Activated CD8-positive, alpha-beta memory T cell treated with anti-CD3 and anti-CD28 coated beads, Interleukin-2, amount 10 ng/mL, durations not matched to agents 7 days and 5 days (primary cell): Measurements from ENCODE around the gene SLC44A1. TPM values are rescaled to one million over a fixed set of nuclear protein-coding genes. Genes with fewer than 3 reads are reported as not detected.

ENCODE experiments used
- ATAC-seq: fragments of 150-1000 bp; cut with Tn5 transposase; one replicate; pipeline ENCODE4 v1.10.0; 2021; ENCODE audit warnings: moderate library complexity
- CTCF ChIA-PET: fragments of 350-600 bp; sonication (Branson Sonifier 250); formaldehyde crosslinking; loops from one replicate; lab custom pipeline; 2021; ENCODE audit warnings: antibody characterized with exemption; lab: Charles Lee
- DNase-seq: peaks from one replicate; pipeline ENCODE4 v3.0.0-alpha.2; 2020
- H3K27ac Mint-ChIP-seq: one replicate; pipeline ENCODE4 v1.8.0; 2021; ENCODE audit warnings: mild to moderate bottlenecking, mixed read lengths
- H3K27me3 Mint-ChIP-seq: one replicate; pipeline ENCODE4 v1.8.0; 2021; ENCODE audit warnings: mixed read lengths
- H3K36me3 Mint-ChIP-seq: one replicate; pipeline ENCODE4 v1.8.0; 2021; ENCODE audit warnings: mild to moderate bottlenecking, mixed read lengths
- H3K4me1 Mint-ChIP-seq: one replicate; pipeline ENCODE4 v1.8.0; 2021; ENCODE audit warnings: mixed read lengths
- H3K4me3 Mint-ChIP-seq: one replicate; pipeline ENCODE4 v1.8.0; 2021; ENCODE audit warnings: mild to moderate bottlenecking, moderate library complexity, mixed read lengths
- H3K9me3 Mint-ChIP-seq: one replicate; pipeline ENCODE4 v1.8.0; 2022; ENCODE audit warnings: low read depth, mixed read lengths
- total RNA-seq, 2 experiments: library from RNA; stranded (reverse); gene quantifications; one replicate each; pipeline ENCODE4 v1.2.3, GENCODE V29; 2021

The SLC44A1 gene
- total RNA-seq, 2 experiments from 2014 or later: 4.9 to 10.3 TPM

- Mint-ChIP-seq H3K4me3 (no peak overlapping the region), H3K9me3 (no peaks in the 10 kb centered on the region), H3K36me3 (peaks cover 6% of the 10 kb centered on the region), H3K27me3 (no peaks in the 10 kb centered on the region), H3K4me1 (peaks cover 17% of the 10 kb centered on the region), H3K27ac (no peak overlapping the region)
- CTCF ChIA-PET: no interaction called here
- ATAC-seq (no peak), DNase-seq (no peak)
These were observed 58.3 kb downstream of the SLC44A1 start for GRCh38 chr9:105302728-105303127.

DNA sequence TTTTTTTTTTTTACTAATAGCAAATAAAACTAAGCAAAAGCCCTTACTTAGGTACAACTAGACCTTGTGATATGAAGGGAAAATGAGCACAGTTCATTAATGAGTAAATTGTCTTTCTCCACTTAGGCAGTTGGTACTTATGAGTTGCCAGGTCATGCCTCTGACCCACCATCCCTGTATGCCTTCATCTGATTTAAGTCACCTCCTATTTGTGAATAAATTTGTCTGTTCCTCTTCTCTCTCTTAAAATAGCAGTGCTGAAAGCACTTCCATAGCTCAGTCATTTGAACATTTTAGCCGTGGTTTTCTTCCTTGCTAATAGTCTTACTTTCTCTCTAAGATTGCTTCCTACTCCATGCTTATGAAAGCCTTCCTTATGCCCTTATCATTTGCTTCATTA lies 61.4 kb downstream of the SLC44A1 start:
- Mint-ChIP-seq H3K9me3 (no peaks in the 10 kb centered on the region), H3K27ac (no peak overlapping the region), H3K4me1 (no peaks in the 10 kb centered on the region), H3K4me3 (no peak overlapping the region), H3K36me3 (peaks cover 6% of the 10 kb centered on the region), H3K27me3 (no peaks in the 10 kb centered on the region)
- DNase-seq: no peak
- no peak for ATAC-seq
- CTCF ChIA-PET: no interaction called here

- H3K27me3 Mint-ChIP-seq: no peaks in the 10 kb centered on the region
- no peak overlapping the region for H3K4me3 Mint-ChIP-seq
- H3K4me1 Mint-ChIP-seq: no peaks in the 10 kb centered on the region
- CTCF ChIA-PET: no interaction called here
- H3K36me3 Mint-ChIP-seq: peaks cover 6% of the 10 kb centered on the region
- ATAC-seq: no peak
- H3K9me3 Mint-ChIP-seq: no peaks in the 10 kb centered on the region
- no peak overlapping the region for H3K27ac Mint-ChIP-seq
- no peak for DNase-seq
These were observed 62.1 kb downstream of the SLC44A1 start for GRCh38 chr9:105306351-105307140.

GRCh38 chr9:105307591-105308130 lies 63.2 kb downstream of the SLC44A1 start:
- CTCF ChIA-PET: no interaction called here
- Mint-ChIP-seq H3K9me3 (no peaks in the 10 kb centered on the region), H3K36me3 (peaks cover 6% of the 10 kb centered on the region), H3K4me1 (no peaks in the 10 kb centered on the region), H3K27me3 (no peaks in the 10 kb centered on the region), H3K4me3 (no peak overlapping the region), H3K27ac (no peak overlapping the region)
- ATAC-seq (no peak), DNase-seq (no peak)

GRCh38 chr9:105308461-105309341 lies 64.2 kb downstream of the SLC44A1 start:
- Mint-ChIP-seq H3K4me3 (no peak overlapping the region), H3K27ac (no peak overlapping the region), H3K9me3 (no peaks in the 10 kb centered on the region), H3K36me3 (no peaks in the 10 kb centered on the region), H3K4me1 (no peaks in the 10 kb centered on the region), H3K27me3 (no peaks in the 10 kb centered on the region)
- CTCF ChIA-PET: no interaction called here
- DNase-seq (no peak), ATAC-seq (no peak)

GRCh38 chr9:105309531-105309931 lies 65.1 kb downstream of the SLC44A1 start:
- Mint-ChIP-seq H3K4me1 (no peaks in the 10 kb centered on the region), H3K9me3 (no peaks in the 10 kb centered on the region), H3K36me3 (no peaks in the 10 kb centered on the region), H3K27me3 (no peaks in the 10 kb centered on the region), H3K4me3 (no peak overlapping the region), H3K27ac (no peak overlapping the region)
- no peak for ATAC-seq
- CTCF ChIA-PET: no interaction called here
- no peak for DNase-seq

DNA sequence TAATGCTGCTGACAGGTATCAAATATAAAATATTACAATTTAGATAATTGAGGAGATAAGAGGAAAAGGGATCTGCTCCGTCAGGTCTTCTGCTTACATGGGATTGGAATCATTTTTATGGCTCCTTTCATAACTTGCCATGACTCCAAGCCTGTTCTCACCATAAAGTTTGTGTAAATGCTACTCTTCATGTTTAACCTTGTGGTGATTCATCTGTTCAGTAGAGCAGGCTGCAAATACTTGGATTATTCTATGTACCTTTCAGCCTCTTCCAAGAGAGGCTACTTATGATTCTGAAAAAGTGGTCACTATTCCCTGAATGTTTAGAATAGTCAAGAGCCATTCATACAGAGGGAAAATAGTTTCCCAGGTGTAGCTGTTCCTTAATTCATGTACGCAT lies 66.9 kb downstream of the SLC44A1 start:
- Mint-ChIP-seq H3K27ac (no peak overlapping the region), H3K36me3 (no peaks in the 10 kb centered on the region), H3K4me3 (no peak overlapping the region), H3K27me3 (no peaks in the 10 kb centered on the region), H3K4me1 (no peaks in the 10 kb centered on the region), H3K9me3 (no peaks in the 10 kb centered on the region)
- no peak for ATAC-seq
- CTCF ChIA-PET: no interaction called here
- DNase-seq: no peak

GRCh38 chr9:105313238-105313637 lies 68.8 kb downstream of the SLC44A1 start:
- ATAC-seq (no peak), DNase-seq (no peak)
- H3K9me3 Mint-ChIP-seq: no peaks in the 10 kb centered on the region
- no peak overlapping the region for H3K4me3 Mint-ChIP-seq
- CTCF ChIA-PET: no interaction called here
- H3K4me1 Mint-ChIP-seq: no peaks in the 10 kb centered on the region
- H3K27me3 Mint-ChIP-seq: no peaks in the 10 kb centered on the region
- no peak overlapping the region for H3K27ac Mint-ChIP-seq
- no peaks in the 10 kb centered on the region for H3K36me3 Mint-ChIP-seq

- H3K4me3 Mint-ChIP-seq: no peak overlapping the region
- H3K36me3 Mint-ChIP-seq: no peaks in the 10 kb centered on the region
- H3K4me1 Mint-ChIP-seq: no peaks in the 10 kb centered on the region
- no peaks in the 10 kb centered on the region for H3K27me3 Mint-ChIP-seq
- DNase-seq (no peak), ATAC-seq (no peak)
- CTCF ChIA-PET: no interaction called here
- H3K27ac Mint-ChIP-seq: no peak overlapping the region
- H3K9me3 Mint-ChIP-seq: no peaks in the 10 kb centered on the region
These were observed 72.3 kb downstream of the SLC44A1 start for GRCh38 chr9:105316703-105317102.

DNA sequence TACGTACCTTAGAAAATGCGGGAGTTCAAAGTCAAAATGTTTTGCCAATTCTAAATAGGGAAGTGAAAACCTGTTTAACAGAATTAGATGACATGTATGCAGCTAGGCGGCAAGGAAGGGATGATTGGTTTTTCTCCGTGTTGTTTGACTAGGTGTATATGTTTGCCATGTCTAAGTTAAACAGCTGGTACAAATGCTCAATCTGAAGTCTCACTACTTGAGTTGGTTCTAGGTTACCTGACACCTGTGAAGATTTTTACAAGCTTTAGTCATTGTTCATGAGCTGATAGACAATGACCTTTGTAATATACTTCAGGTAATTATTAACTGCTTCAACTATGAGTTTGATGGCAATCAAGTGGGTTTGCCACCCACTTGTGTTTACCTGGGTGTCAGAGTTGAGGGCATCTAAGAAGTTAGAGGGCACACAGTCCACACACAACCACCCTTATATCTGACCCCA lies 74.3 kb downstream of the SLC44A1 start:
- no peak for ATAC-seq
- H3K4me1 Mint-ChIP-seq: no peaks in the 10 kb centered on the region
- CTCF ChIA-PET: no interaction called here

DNA sequence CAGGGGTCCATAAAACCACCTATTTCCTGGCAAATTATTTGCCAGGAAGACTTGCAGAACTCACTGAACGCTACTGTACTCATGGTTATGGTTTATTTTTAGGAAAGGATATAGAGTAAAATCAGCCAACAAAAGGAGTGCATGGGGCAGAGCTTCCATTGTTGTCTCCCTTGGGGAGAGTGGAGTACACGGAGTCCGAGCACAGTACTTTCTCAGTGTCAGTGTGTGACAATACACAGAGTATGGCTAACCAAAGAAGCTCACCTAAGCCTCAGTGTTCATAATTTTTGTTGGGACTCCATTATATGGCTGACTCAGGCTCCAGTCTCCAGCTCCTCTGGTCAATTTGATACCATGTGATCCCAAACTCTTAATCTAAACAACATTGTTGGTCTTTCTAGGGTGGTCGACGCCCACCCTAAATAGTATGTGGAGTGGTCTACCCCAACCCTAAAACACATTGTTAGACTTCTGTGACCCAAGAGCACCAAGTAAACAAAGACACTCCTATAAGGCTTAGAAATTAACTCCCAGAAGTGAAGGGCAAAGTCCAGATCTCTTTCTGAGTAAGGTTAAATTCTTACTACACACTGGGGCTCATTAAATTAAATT lies 74.9 kb downstream of the SLC44A1 start:
- ATAC-seq: no peak
- CTCF ChIA-PET: no interaction called here
- H3K36me3 Mint-ChIP-seq: no peaks in the 10 kb centered on the region
- no peak for DNase-seq
- H3K4me3 Mint-ChIP-seq: no peak overlapping the region
- no peaks in the 10 kb centered on the region for H3K9me3 Mint-ChIP-seq
- no peaks in the 10 kb centered on the region for H3K4me1 Mint-ChIP-seq
- no peaks in the 10 kb centered on the region for H3K27me3 Mint-ChIP-seq
- H3K27ac Mint-ChIP-seq: no peak overlapping the region

More for the DNA sequence above, 74.3 kb downstream of the SLC44A1 start:
- no peak for DNase-seq
- Mint-ChIP-seq H3K27me3 (no peaks in the 10 kb centered on the region), H3K27ac (no peak overlapping the region), H3K9me3 (no peaks in the 10 kb centered on the region), H3K36me3 (no peaks in the 10 kb centered on the region), H3K4me3 (no peak overlapping the region)

DNA sequence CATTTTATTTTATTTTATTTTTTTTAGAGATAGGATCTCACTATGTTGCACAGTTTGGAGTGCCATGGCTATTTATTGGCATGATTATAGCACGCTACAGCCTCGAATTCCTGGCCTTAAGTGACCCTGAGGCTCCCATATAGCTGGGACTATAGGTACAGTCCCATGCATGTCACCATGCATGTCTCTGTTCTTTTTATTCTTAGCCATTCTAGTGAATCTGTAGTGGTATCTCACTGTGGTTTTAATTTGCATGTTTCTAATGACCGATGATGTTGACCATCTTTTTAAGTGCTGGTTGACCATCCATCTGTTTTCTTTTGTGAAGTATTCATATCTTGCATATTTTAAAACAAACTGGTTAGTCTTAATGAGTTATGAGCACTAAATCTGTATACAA lies 76.1 kb downstream of the SLC44A1 start:
- H3K27me3 Mint-ChIP-seq: no peaks in the 10 kb centered on the region
- DNase-seq (no peak), ATAC-seq (no peak)
- H3K9me3 Mint-ChIP-seq: no peaks in the 10 kb centered on the region
- CTCF ChIA-PET: no interaction called here
- H3K27ac Mint-ChIP-seq: no peak overlapping the region
- H3K4me1 Mint-ChIP-seq: no peaks in the 10 kb centered on the region
- no peak overlapping the region for H3K4me3 Mint-ChIP-seq
- no peaks in the 10 kb centered on the region for H3K36me3 Mint-ChIP-seq

- H3K27ac Mint-ChIP-seq: no peak overlapping the region
- no peak for ATAC-seq
- H3K36me3 Mint-ChIP-seq: peaks cover 2% of the 10 kb centered on the region
- H3K4me3 Mint-ChIP-seq: no peak overlapping the region
- H3K9me3 Mint-ChIP-seq: no peaks in the 10 kb centered on the region
- CTCF ChIA-PET: no interaction called here
- H3K4me1 Mint-ChIP-seq: peaks cover 2% of the 10 kb centered on the region
- DNase-seq: no peak
- H3K27me3 Mint-ChIP-seq: no peaks in the 10 kb centered on the region
These were observed 83.8 kb downstream of the SLC44A1 start for GRCh38 chr9:105328296-105328695.
